Glutamatergic neuron (in vitro differentiated cells): ENCODE data around the gene PEAR1. TPM values are rescaled to one million over a fixed set of nuclear protein-coding genes. Genes with fewer than 3 reads are reported as not detected.

Experiments
- DNase-seq: peaks from one replicate; pipeline ENCODE4 v3.0.0; 2022
- H3K27ac Mint-ChIP-seq: one replicate; pipeline ENCODE4 v1.8.0; 2020; ENCODE audit warnings: mild to moderate bottlenecking, mixed read lengths, inconsistent platforms; ENCODE audit not compliant: unreplicated experiment
- H3K27me3 Mint-ChIP-seq: one replicate; pipeline ENCODE4 v1.8.0; 2020; ENCODE audit warnings: mild to moderate bottlenecking, moderate library complexity, mixed read lengths, inconsistent platforms; ENCODE audit not compliant: unreplicated experiment
- H3K36me3 Mint-ChIP-seq: one replicate; pipeline ENCODE4 v1.8.0; 2020; ENCODE audit warnings: mild to moderate bottlenecking, mixed read lengths, inconsistent platforms; ENCODE audit not compliant: unreplicated experiment
- H3K4me1 Mint-ChIP-seq: one replicate; pipeline ENCODE4 v1.8.0; 2020; ENCODE audit warnings: mild to moderate bottlenecking, low read depth, mixed read lengths, inconsistent platforms; ENCODE audit not compliant: unreplicated experiment
- H3K4me3 Mint-ChIP-seq: one replicate; pipeline ENCODE4 v1.8.0; 2020; ENCODE audit warnings: mild to moderate bottlenecking, mixed read lengths, inconsistent platforms; ENCODE audit not compliant: unreplicated experiment
- H3K9me3 Mint-ChIP-seq: one replicate; pipeline ENCODE4 v1.8.0; 2020; ENCODE audit warnings: mild to moderate bottlenecking, moderate library complexity, mixed read lengths, inconsistent platforms; ENCODE audit not compliant: unreplicated experiment
- CTCF ChIP-seq: fragments of 200-600 bp; sonication (generic); IDR thresholded peaks from one replicate; pipeline ENCODE4 v1.5.0; 2021; ENCODE audit not compliant: partially characterized antibody, unreplicated experiment
- total RNA-seq: library from RNA; stranded (reverse); fragmentation: NEBNext Ultra II Directional; extraction: Animal tissue kit (Norgen Biotek cat#: 25700); gene quantifications from one replicate; pipeline ENCODE4 v1.2.1, GENCODE V29; 2021; ENCODE audit not compliant: unreplicated experiment

The PEAR1 gene
- total RNA-seq, 1 donor from 2014 or later, result 1.2 TPM

- Mint-ChIP-seq H3K27ac (no peak overlapping the region), H3K27me3 (peaks cover 3% of the 10 kb centered on the region), H3K36me3 (no peaks in the 10 kb centered on the region), H3K4me3 (no peak overlapping the region), H3K9me3 (no peaks in the 10 kb centered on the region), H3K4me1 (peaks cover 10% of the 10 kb centered on the region)
- peak; percentile 19 for TF ChIP-seq CTCF
- DNase-seq, result peak; percentile 47
These were observed 19.6 kb downstream of the PEAR1 start for GRCh38 chr1:156912861-156913808.

GRCh38 chr1:156913809-156914387 lies 20.4 kb downstream of the PEAR1 start:
- TF ChIP-seq CTCF, result no peak
- Mint-ChIP-seq H3K36me3 (peaks cover 6% of the 10 kb centered on the region), H3K4me3 (peak overlapping the region; percentile 52), H3K27ac (peak overlapping the region; percentile 52), H3K27me3 (peaks cover 6% of the 10 kb centered on the region), H3K9me3 (peaks cover 6% of the 10 kb centered on the region), H3K4me1 (peaks cover 13% of the 10 kb centered on the region)
- no peak for DNase-seq

- H3K4me1 Mint-ChIP-seq, result peaks cover 13% of the 10 kb centered on the region
- H3K9me3 Mint-ChIP-seq, result peaks cover 9% of the 10 kb centered on the region
- no peak for DNase-seq
- TF ChIP-seq CTCF, result no peak
- no peak overlapping the region for H3K4me3 Mint-ChIP-seq
- H3K36me3 Mint-ChIP-seq, result peaks cover 7% of the 10 kb centered on the region
- H3K27me3 Mint-ChIP-seq, result peaks cover 6% of the 10 kb centered on the region
- H3K27ac Mint-ChIP-seq, result peak overlapping the region; percentile 48
These were observed 20.9 kb downstream of the PEAR1 start for GRCh38 chr1:156914440-156914856.

GRCh38 chr1:156920233-156921052 lies 26.9 kb downstream of the PEAR1 start, which contains the start of gene LRRC71:
TSS of gene LRRC71 (plus strand) at chr1:156920632. CDS start at chr1:156920804, 172 bp downstream.
- H3K27me3 Mint-ChIP-seq, result peaks cover 30% of the 10 kb centered on the region
- TF ChIP-seq CTCF, result peak; percentile 93
- peaks cover 11% of the 10 kb centered on the region for H3K36me3 Mint-ChIP-seq
- no peak within 1 kb of the TSS for H3K27ac Mint-ChIP-seq
- H3K4me3 Mint-ChIP-seq, result peak within 1 kb of the TSS; percentile 66
- H3K9me3 Mint-ChIP-seq, result peaks cover 19% of the 10 kb centered on the region
- H3K4me1 Mint-ChIP-seq, result peaks cover 7% of the 10 kb centered on the region
- peak; percentile 91 for DNase-seq
